ENCODE results near the gene SLC44A5.

The SLC44A5 gene

DNA sequence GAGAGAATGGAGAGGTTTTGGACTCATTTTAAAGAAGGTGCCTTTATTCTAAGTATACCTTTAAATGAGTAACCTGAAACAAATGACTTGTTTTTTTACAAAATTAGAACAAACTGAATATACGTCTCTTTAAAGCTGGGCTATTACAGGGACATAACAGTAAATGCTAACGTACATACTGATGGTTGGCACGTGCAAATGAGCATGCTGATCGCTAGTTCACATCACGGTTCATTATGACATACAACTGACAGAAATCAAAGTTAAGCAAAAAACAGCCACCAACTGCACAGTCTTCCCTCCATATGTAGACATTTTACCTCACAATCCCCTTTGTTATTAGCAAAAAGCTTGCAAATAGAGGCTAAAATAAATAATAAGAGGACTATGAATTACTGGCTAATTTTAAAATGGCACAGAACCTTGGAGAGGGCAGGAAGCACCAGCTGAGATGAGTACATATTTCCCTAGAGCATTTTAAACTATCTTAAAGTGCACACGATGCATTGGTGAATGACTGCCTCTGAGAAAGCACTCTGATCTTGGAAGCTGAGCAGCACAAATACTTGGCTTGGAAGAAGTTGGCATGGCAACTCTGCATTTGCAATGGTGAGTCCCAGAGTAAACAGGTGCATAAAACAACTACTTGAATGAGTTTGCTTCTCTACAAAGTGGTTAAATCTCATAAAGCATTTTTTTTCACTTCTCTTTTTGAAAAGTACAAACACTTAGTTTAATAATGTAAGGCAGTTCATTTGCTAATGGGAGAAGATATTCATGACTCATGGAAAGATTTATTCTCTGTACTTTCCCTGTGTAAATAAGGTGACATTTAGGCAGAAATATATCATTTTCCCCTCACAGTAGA is 272.1 kb downstream of the SLC44A5 start:
- Histone ChIP-seq H3K27ac (no peak overlapping the region), H3K4me3 (no peak overlapping the region), H3K9me3 (ENCODE audit: low read depth, low read length) (no peaks in the 10 kb centered on the region), H3K9ac (ENCODE audit: insufficient read length) (no peak overlapping the region), H3K36me3 (ENCODE audit: insufficient read depth, low read length) (no peaks in the 10 kb centered on the region)
- TF ChIP-seq POLR2AphosphoS5 (IDR thresholded peaks at IDR 0.05; ENCODE audit: borderline replicate concordance, low read depth, low read length) (no peak), FOXP2 (optimal IDR thresholded peaks at IDR 0.05; ENCODE audit: control extremely low read depth, extremely low read length, insufficient read depth) (no peak), EZH2 (IDR thresholded peaks at IDR 0.05) (no peak)
- DNase-seq (ENCODE audit: low read depth, low spot score), result no peak

DNA sequence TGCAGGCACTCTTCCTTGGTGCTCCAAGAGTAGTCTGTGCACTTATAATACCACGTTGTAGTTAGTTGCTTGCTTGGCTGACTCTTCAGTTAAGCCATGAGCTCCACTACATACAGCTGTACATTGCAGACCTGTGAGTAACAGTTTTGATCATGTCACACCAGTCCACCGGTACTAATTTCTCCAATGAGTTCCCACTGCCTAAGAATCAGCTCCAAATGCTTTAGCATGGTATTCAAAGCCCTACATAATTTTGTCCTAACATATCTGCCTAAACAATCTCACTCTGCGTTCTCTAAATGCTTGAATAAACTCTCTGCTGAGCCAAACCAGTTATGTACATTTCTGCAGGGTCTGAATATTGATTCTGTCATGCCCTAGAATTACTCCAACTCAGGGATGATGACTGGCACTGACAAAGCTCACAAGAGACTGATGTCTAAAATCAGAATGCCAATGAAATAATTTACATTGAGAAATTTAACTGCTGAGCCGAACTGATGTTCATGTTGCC is 276.0 kb downstream of the SLC44A5 start:
- H3K9ac ChIP-seq (ENCODE audit: insufficient read length), result no peak overlapping the region
- TF ChIP-seq FOXP2 (optimal IDR thresholded peaks at IDR 0.05; ENCODE audit: control extremely low read depth, extremely low read length, insufficient read depth), result no peak
- no peaks in the 10 kb centered on the region for H3K9me3 ChIP-seq (ENCODE audit: low read depth, low read length)
- no peak overlapping the region for H3K4me3 ChIP-seq
- no peak overlapping the region for H3K27ac ChIP-seq
- H3K36me3 ChIP-seq (ENCODE audit: insufficient read depth, low read length), result no peaks in the 10 kb centered on the region
- DNase-seq (ENCODE audit: low read depth, low spot score), result no peak

DNA sequence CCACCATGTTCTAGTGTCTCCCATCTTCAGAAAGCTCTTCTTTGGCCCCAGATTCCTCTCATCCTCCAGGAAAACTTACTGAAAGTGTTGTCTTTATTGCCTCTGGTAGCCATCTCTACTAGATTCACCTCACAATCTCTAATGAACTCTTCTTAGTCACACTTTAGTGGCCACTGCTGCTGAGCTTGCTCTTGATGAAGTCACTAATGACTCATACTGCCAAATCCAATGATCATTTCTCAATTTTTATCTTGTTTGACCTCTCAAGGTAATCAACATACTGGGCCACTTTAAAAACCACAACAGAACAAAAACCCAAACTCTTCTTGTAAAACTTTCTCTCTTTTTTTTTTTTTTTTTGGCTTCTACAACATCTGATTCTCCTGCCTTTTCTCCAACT is 280.3 kb downstream of the SLC44A5 start:
- no peak for DNase-seq (ENCODE audit: low read depth, low spot score)
- TF ChIP-seq EZH2 (IDR thresholded peaks at IDR 0.05) (no peak), POLR2AphosphoS5 (IDR thresholded peaks at IDR 0.05; ENCODE audit: borderline replicate concordance, low read depth, low read length) (no peak), FOXP2 (optimal IDR thresholded peaks at IDR 0.05; ENCODE audit: control extremely low read depth, extremely low read length, insufficient read depth) (no peak)
- H3K4me3 ChIP-seq, result no peak overlapping the region
- H3K27ac ChIP-seq, result no peak overlapping the region
- H3K36me3 ChIP-seq (ENCODE audit: insufficient read depth, low read length), result no peaks in the 10 kb centered on the region
- no peaks in the 10 kb centered on the region for H3K9me3 ChIP-seq (ENCODE audit: low read depth, low read length)
- no peak overlapping the region for H3K9ac ChIP-seq (ENCODE audit: insufficient read length)

DNA sequence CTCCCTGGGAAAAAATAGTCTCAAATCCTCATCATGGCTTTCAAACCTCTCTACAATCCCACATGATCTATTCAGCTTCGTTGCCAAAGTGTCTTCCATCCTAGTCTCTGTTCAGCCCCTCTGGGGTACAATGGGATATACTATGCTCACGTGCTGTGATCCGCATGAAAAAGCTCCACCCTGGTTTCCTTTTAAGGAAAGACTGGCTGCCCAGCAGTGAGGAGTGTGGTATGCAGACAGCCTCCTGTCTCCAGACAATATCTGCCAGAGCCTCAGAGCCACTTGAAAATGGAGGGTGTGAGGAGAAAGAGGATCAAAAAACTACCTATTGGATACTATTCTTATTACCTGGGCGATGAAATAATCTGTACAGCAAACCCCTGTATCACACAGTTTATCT is 282.2 kb downstream of the SLC44A5 start:
- H3K27ac ChIP-seq, result no peak overlapping the region
- no peak for DNase-seq (ENCODE audit: low read depth, low spot score)
- no peak for TF ChIP-seq EZH2 (IDR thresholded peaks at IDR 0.05)
- no peak for TF ChIP-seq FOXP2 (optimal IDR thresholded peaks at IDR 0.05; ENCODE audit: control extremely low read depth, extremely low read length, insufficient read depth)
- no peak for TF ChIP-seq POLR2AphosphoS5 (IDR thresholded peaks at IDR 0.05; ENCODE audit: borderline replicate concordance, low read depth, low read length)
- no peaks in the 10 kb centered on the region for H3K36me3 ChIP-seq (ENCODE audit: insufficient read depth, low read length)
- H3K4me3 ChIP-seq, result no peak overlapping the region
- H3K9ac ChIP-seq (ENCODE audit: insufficient read length), result no peak overlapping the region
- no peaks in the 10 kb centered on the region for H3K9me3 ChIP-seq (ENCODE audit: low read depth, low read length)

DNA sequence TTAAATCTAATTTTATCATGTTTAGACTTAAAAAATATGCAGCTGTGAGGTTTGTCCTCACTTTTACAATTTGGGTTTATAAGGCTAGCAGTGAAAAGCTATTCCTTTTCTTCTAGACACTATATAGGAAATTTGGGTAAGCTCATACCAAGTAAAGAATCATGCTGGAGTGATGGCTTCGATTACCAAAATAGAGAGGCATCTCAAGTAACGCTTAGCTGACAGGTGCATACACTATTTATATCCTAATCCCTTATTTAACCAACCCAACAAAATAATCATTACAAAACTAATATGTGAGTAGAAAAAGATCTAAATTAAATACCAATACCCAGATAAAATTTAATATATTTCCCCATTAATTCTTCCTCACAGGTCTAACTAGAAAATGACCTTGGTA is 283.5 kb downstream of the SLC44A5 start:
- H3K4me3 ChIP-seq, result no peak overlapping the region
- H3K9ac ChIP-seq (ENCODE audit: insufficient read length), result no peak overlapping the region
- H3K9me3 ChIP-seq (ENCODE audit: low read depth, low read length), result no peaks in the 10 kb centered on the region
- DNase-seq (ENCODE audit: low read depth, low spot score), result no peak
- no peak for TF ChIP-seq FOXP2 (optimal IDR thresholded peaks at IDR 0.05; ENCODE audit: control extremely low read depth, extremely low read length, insufficient read depth)
- H3K36me3 ChIP-seq (ENCODE audit: insufficient read depth, low read length), result no peaks in the 10 kb centered on the region
- H3K27ac ChIP-seq, result no peak overlapping the region

DNA sequence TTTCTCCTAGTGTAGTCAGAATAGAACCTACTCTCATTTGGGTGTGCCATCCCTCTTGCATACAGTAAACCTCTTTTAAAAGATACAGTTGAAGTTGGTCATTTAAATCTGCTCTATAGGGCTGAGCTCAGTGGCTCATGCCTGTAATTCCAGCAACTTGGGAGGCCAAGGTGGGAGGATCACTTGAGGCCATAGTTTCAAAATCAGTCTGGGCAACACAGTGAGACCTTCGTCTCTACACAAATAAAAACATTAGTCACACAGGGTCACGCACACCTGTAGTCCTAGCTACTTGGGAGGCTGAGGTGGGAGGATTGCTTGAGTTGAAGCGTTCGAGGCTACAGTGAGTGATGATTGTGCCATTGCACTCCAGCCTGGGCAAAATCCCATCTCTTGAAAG is 292.9 kb downstream of the SLC44A5 start:
- H3K9me3 ChIP-seq (ENCODE audit: low read depth, low read length), result no peaks in the 10 kb centered on the region
- H3K36me3 ChIP-seq (ENCODE audit: insufficient read depth, low read length), result no peaks in the 10 kb centered on the region
- no peak overlapping the region for H3K4me3 ChIP-seq
- TF ChIP-seq FOXP2 (optimal IDR thresholded peaks at IDR 0.05; ENCODE audit: control extremely low read depth, extremely low read length, insufficient read depth) (no peak), POLR2AphosphoS5 (IDR thresholded peaks at IDR 0.05; ENCODE audit: borderline replicate concordance, low read depth, low read length) (no peak), EZH2 (IDR thresholded peaks at IDR 0.05) (no peak)
- no peak overlapping the region for H3K9ac ChIP-seq (ENCODE audit: insufficient read length)
- no peak for DNase-seq (ENCODE audit: low read depth, low spot score)
- no peak overlapping the region for H3K27ac ChIP-seq

DNA sequence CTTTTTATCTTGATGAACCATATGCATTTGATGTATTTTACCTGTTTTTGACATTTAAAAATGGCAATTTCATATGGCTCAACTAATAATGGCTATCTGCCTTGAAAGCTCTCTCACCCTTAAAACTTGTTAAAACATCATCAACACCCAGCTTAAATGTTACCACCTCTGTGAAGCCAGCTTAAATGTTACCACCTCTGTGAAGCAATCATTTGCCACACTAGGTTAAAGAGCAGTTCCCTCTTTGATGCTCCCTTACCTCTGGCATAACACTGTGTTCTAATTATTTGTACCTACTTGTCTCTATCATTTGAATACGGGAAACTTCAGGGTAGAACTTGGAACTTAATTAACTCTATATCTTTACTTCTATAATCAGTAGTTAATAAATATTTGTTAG is 294.7 kb downstream of the SLC44A5 start:
- Histone ChIP-seq H3K9ac (ENCODE audit: insufficient read length) (no peak overlapping the region), H3K9me3 (ENCODE audit: low read depth, low read length) (no peaks in the 10 kb centered on the region), H3K27ac (no peak overlapping the region), H3K36me3 (ENCODE audit: insufficient read depth, low read length) (no peaks in the 10 kb centered on the region), H3K4me3 (no peak overlapping the region)
- no peak for DNase-seq (ENCODE audit: low read depth, low spot score)
- TF ChIP-seq POLR2AphosphoS5 (IDR thresholded peaks at IDR 0.05; ENCODE audit: borderline replicate concordance, low read depth, low read length) (no peak), EZH2 (IDR thresholded peaks at IDR 0.05) (no peak), FOXP2 (optimal IDR thresholded peaks at IDR 0.05; ENCODE audit: control extremely low read depth, extremely low read length, insufficient read depth) (no peak)

DNA sequence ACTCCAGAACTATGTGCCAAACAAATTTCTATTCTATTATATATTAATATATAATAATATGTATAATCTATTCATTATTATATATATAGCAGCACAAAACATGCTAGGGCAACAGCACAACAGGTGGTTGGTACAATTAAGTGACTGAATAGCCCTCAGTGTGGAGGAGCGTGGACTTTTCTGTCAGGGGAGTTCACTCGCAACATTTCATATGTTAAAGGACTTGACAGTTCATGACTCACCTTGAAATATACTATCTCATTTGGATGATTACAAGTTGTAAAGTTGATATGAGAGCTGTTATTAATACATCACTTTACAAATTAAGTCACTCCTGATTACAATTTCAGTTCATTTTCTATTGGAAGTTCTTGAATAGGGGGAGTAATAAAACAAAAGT is 298.3 kb downstream of the SLC44A5 start:
- H3K9ac ChIP-seq (ENCODE audit: insufficient read length), result no peak overlapping the region
- H3K27ac ChIP-seq, result no peak overlapping the region
- H3K4me3 ChIP-seq, result no peak overlapping the region
- no peak for DNase-seq (ENCODE audit: low read depth, low spot score)
- TF ChIP-seq FOXP2 (optimal IDR thresholded peaks at IDR 0.05; ENCODE audit: control extremely low read depth, extremely low read length, insufficient read depth) (no peak), POLR2AphosphoS5 (IDR thresholded peaks at IDR 0.05; ENCODE audit: borderline replicate concordance, low read depth, low read length) (no peak), EZH2 (IDR thresholded peaks at IDR 0.05) (no peak)
- no peaks in the 10 kb centered on the region for H3K36me3 ChIP-seq (ENCODE audit: insufficient read depth, low read length)
- no peaks in the 10 kb centered on the region for H3K9me3 ChIP-seq (ENCODE audit: low read depth, low read length)

DNA sequence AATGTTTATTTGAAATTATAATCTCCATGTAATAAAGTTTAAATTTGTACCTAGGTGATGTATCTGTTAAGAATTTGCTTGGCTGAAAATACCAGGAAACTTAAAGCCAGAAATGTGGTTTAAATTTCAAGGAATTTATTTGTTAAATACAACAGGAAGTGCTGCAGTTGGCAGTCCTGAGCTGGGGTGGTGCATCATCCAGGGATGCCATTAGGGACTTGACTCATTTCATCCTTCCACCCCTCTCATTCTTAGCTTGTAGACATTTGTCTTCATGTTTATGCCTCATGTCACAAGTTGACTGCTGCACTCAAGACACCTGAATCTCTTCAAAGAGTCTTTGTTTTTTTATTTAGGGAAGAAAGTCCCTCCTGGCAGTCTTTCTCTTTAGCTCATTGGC is 300.8 kb downstream of the SLC44A5 start:
- TF ChIP-seq FOXP2 (optimal IDR thresholded peaks at IDR 0.05; ENCODE audit: control extremely low read depth, extremely low read length, insufficient read depth), result no peak
- no peak for TF ChIP-seq EZH2 (IDR thresholded peaks at IDR 0.05)
- no peak for TF ChIP-seq POLR2AphosphoS5 (IDR thresholded peaks at IDR 0.05; ENCODE audit: borderline replicate concordance, low read depth, low read length)
- DNase-seq (ENCODE audit: low read depth, low spot score), result no peak
- Histone ChIP-seq H3K9ac (ENCODE audit: insufficient read length) (no peak overlapping the region), H3K27ac (no peak overlapping the region), H3K4me3 (no peak overlapping the region), H3K36me3 (ENCODE audit: insufficient read depth, low read length) (no peaks in the 10 kb centered on the region), H3K9me3 (ENCODE audit: low read depth, low read length) (no peaks in the 10 kb centered on the region)

All from SK-N-MC (cell line).